Tibial nerve (tissue), 4 donors: ENCODE data around the gene HSPB9. TPM values are rescaled to one million over a fixed set of nuclear protein-coding genes. Genes with fewer than 3 reads are reported as not detected.

Source experiments
- DNase-seq, 2 donors: peaks; one replicate each; pipeline ENCODE4 v3.0.0-alpha.2; 2019; ENCODE audit warnings: low spot score in 2 of 2
- H3K27ac ChIP-seq, 4 donors: fragments of 200-600 bp; sonication (generic) in 3 of 4; one replicate each; pipeline ENCODE4 v1.5.1; 2017 to 2019; ENCODE audit warnings: mild to moderate bottlenecking in 1 of 4
- H3K27me3 ChIP-seq, 2 donors: fragments of 200-600 bp; sonication (generic) in 1 of 2; one replicate each; pipeline versions ENCODE4 v1.5.1 to v1.6.0; 2017 to 2019
- H3K36me3 ChIP-seq, 3 donors: fragments of 200-600 bp; sonication (generic); one replicate each; pipeline ENCODE4 v1.5.1; 2018 to 2019
- H3K4me1 ChIP-seq, 4 donors: fragments of 200-600 bp; sonication (generic) in 3 of 4; one replicate each; pipeline ENCODE4 v1.5.1; 2017 to 2019
- H3K4me3 ChIP-seq, 4 donors: fragments of 200-600 bp; sonication (generic) in 3 of 4; one replicate each; pipeline ENCODE4 v1.5.1; 2017 to 2019; ENCODE audit warnings: mild to moderate bottlenecking in 1 of 4, moderate library complexity in 1 of 4
- H3K9me3 ChIP-seq, 4 donors: fragments of 200-600 bp; sonication (generic) in 3 of 4; one replicate each; pipeline ENCODE4 v1.5.1; 2017 to 2019
- CTCF ChIP-seq, 5 experiments: fragments of 200-600 bp in 3 of 5; fragments of 450-650 bp in 2 of 5; sonication (generic) in 3 of 5; IDR thresholded peaks; one replicate each; pipeline ENCODE4 v1.5.1; 2016 to 2019; ENCODE audit warnings: antibody characterized with exemption in 5 of 5, mild to moderate bottlenecking in 3 of 5, moderate library complexity in 2 of 5
- EP300 ChIP-seq, 2 donors: sonication (generic); formaldehyde crosslinking; IDR thresholded peaks; one replicate each; pipeline ENCODE4 v1.6.1; 2017; ENCODE audit warnings: antibody characterized with exemption in 2 of 2, mild to moderate bottlenecking in 1 of 2
- POLR2A ChIP-seq, 2 donors: fragments of 450-650 bp; IDR thresholded peaks; one replicate each; pipeline ENCODE4 v1.6.1; 2017; ENCODE audit warnings: antibody characterized with exemption in 2 of 2, mild to moderate bottlenecking in 2 of 2, moderate library complexity in 2 of 2
- WGBS, 2 donors: methylation state at CpG; one replicate each; pipeline ENCODE4 v1.1.5; 2018; 5-methylcytosine and 5-hydroxymethylcytosine counted together
- total RNA-seq, 4 donors: library from RNA; depleted of rRNA; stranded (reverse); fragments of >200 nt; gene quantifications; one replicate each; pipeline ENCODE4 v1.1.0, GENCODE V29; 2016

Gene HSPB9
- total RNA-seq, 4 donors from 2014 or later = 0.22 TPM; not detected in 3

GRCh38 chr17:42117397-42118125 lies 5.0 kb upstream of the HSPB9 start:
- no peak for DNase-seq
- H3K4me1 ChIP-seq = peaks cover 0 to 49% (median 23%) of the 10 kb centered on the region in 4 donors
- no peak overlapping the region for H3K4me3 ChIP-seq
- 79 to 86% methylated on average over 23 to 29 of the region's 30 CpGs for WGBS, 2 donors
- TF ChIP-seq EP300 (IDR thresholded peaks at IDR 0.05) (no peak), POLR2A (IDR thresholded peaks at IDR 0.05) (no peak)
- no peaks in the 10 kb centered on the region for H3K9me3 ChIP-seq
- H3K27me3 ChIP-seq = no peaks in the 10 kb centered on the region
- peaks cover 0 to 68% (median 0%) of the 10 kb centered on the region in 3 donors for H3K36me3 ChIP-seq
- no peak overlapping the region for H3K27ac ChIP-seq

DNA sequence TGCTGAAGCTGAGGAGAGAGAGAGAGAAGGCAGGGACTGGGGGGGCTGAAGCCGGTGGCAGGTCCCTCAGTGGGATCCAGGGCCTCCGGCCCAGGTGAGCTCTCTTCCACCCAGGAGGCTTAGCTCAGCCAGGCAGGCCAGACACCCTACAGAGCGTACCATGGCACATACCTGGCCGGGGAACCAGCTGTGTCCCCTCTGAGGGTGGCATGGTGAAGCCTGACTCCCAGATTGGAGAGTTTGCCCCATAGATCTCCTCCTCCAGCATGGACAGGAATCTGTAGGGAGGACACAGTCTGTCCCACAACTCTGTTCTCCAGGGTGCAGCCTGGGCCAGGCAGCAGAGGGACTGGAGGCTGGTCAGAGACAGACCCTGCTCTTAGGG lies 4.5 kb upstream of the HSPB9 start:
- WGBS, 2 donors = 90 to 98% methylated on average over 4 of the region's 4 CpGs
- Histone ChIP-seq H3K36me3 (peaks cover 0 to 68% (median 0%) of the 10 kb centered on the region in 3 donors), H3K27me3 (no peaks in the 10 kb centered on the region), H3K4me1 (peaks cover 0 to 47% (median 18%) of the 10 kb centered on the region in 4 donors), H3K27ac (no peak overlapping the region), H3K9me3 (no peaks in the 10 kb centered on the region), H3K4me3 (no peak overlapping the region)
- TF ChIP-seq CTCF (IDR thresholded peaks at IDR 0.05) (no peak), POLR2A (IDR thresholded peaks at IDR 0.05) (no peak)
- no peak for DNase-seq

GRCh38 chr17:42118545-42118944 lies 4.1 kb upstream of the HSPB9 start:
- no peaks in the 10 kb centered on the region for H3K27me3 ChIP-seq
- H3K4me1 ChIP-seq = peaks cover 0 to 43% (median 14%) of the 10 kb centered on the region in 4 donors
- H3K4me3 ChIP-seq = no peak overlapping the region
- WGBS, 2 donors = 79 to 88% methylated on average over 2 of the region's 2 CpGs
- no peaks in the 10 kb centered on the region for H3K9me3 ChIP-seq
- H3K27ac ChIP-seq = no peak overlapping the region
- DNase-seq = no peak
- peaks cover 0 to 63% (median 0%) of the 10 kb centered on the region in 3 donors for H3K36me3 ChIP-seq
- TF ChIP-seq CTCF (IDR thresholded peaks at IDR 0.05) = peak in 2 of 5 experiments; percentile 10 to 17
- no peak for TF ChIP-seq POLR2A (IDR thresholded peaks at IDR 0.05)

GRCh38 chr17:42119301-42119700 lies 3.3 kb upstream of the HSPB9 start:
- WGBS, 2 donors = 91 to 93% methylated on average over 18 of the region's 18 CpGs
- peaks cover 0 to 59% (median 0%) of the 10 kb centered on the region in 3 donors for H3K36me3 ChIP-seq
- H3K27me3 ChIP-seq = no peaks in the 10 kb centered on the region
- H3K27ac ChIP-seq = no peak overlapping the region
- H3K4me1 ChIP-seq = peaks cover 0 to 43% (median 14%) of the 10 kb centered on the region in 4 donors
- no peaks in the 10 kb centered on the region for H3K9me3 ChIP-seq
- H3K4me3 ChIP-seq = no peak overlapping the region
- no peak for DNase-seq
- no peak for TF ChIP-seq CTCF (IDR thresholded peaks at IDR 0.05)
- no peak for TF ChIP-seq POLR2A (IDR thresholded peaks at IDR 0.05)
- TF ChIP-seq EP300 (IDR thresholded peaks at IDR 0.05) = no peak

GRCh38 chr17:42120161-42120769 lies 2.3 kb upstream of the HSPB9 start:
- Histone ChIP-seq H3K4me3 (peak overlapping the region in 3 of 4 donors; percentile 48 to 94 (median 89)), H3K27ac (peak overlapping the region in 1 of 4 donors; percentile 83), H3K36me3 (peaks cover 0 to 60% (median 0%) of the 10 kb centered on the region in 3 donors), H3K27me3 (no peaks in the 10 kb centered on the region), H3K4me1 (peaks cover 0 to 43% (median 14%) of the 10 kb centered on the region in 4 donors), H3K9me3 (no peaks in the 10 kb centered on the region)
- 53 to 59% methylated on average over 7 of the region's 7 CpGs for WGBS, 2 donors
- no peak for DNase-seq
- TF ChIP-seq POLR2A (IDR thresholded peaks at IDR 0.05) = no peak
- no peak for TF ChIP-seq CTCF (IDR thresholded peaks at IDR 0.05)
- TF ChIP-seq EP300 (IDR thresholded peaks at IDR 0.05) = no peak
